Loucy (cell line): ENCODE data around the gene TP63.

Experiments used
- EZH2phosphoT487 ChIP-seq: fragments of 200-600 bp; IDR thresholded peaks from 2 replicates; pipeline ENCODE4 v1.6.1; 2018; ENCODE audit warnings: antibody characterized with exemption, mild to moderate bottlenecking, moderate library complexity, borderline replicate concordance
- TF ChIP-seq, protein P1 (sequence below): fragments of 200-600 bp; sonication (generic); conservative IDR thresholded peaks from 2 replicates; pipeline ENCODE4 v1.5.1; 2014; ENCODE audit warnings: mild to moderate bottlenecking, antibody characterized with exemption, low read length

- TF ChIP-seq, protein P1, sequence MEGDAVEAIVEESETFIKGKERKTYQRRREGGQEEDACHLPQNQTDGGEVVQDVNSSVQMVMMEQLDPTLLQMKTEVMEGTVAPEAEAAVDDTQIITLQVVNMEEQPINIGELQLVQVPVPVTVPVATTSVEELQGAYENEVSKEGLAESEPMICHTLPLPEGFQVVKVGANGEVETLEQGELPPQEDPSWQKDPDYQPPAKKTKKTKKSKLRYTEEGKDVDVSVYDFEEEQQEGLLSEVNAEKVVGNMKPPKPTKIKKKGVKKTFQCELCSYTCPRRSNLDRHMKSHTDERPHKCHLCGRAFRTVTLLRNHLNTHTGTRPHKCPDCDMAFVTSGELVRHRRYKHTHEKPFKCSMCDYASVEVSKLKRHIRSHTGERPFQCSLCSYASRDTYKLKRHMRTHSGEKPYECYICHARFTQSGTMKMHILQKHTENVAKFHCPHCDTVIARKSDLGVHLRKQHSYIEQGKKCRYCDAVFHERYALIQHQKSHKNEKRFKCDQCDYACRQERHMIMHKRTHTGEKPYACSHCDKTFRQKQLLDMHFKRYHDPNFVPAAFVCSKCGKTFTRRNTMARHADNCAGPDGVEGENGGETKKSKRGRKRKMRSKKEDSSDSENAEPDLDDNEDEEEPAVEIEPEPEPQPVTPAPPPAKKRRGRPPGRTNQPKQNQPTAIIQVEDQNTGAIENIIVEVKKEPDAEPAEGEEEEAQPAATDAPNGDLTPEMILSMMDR = no peak
- TF ChIP-seq EZH2phosphoT487 = no peak
Measured at GRCh38 chr3:189909573-189909972, 278.4 kb downstream of the TP63 start.
